ENCODE data around the gene CACNA2D3. TPM values are rescaled to one million over a fixed set of nuclear protein-coding genes. Genes with fewer than 3 reads are reported as not detected.

CACNA2D3 gene
- total RNA-seq, 3 donors from 2014 or later = not detected

DNA sequence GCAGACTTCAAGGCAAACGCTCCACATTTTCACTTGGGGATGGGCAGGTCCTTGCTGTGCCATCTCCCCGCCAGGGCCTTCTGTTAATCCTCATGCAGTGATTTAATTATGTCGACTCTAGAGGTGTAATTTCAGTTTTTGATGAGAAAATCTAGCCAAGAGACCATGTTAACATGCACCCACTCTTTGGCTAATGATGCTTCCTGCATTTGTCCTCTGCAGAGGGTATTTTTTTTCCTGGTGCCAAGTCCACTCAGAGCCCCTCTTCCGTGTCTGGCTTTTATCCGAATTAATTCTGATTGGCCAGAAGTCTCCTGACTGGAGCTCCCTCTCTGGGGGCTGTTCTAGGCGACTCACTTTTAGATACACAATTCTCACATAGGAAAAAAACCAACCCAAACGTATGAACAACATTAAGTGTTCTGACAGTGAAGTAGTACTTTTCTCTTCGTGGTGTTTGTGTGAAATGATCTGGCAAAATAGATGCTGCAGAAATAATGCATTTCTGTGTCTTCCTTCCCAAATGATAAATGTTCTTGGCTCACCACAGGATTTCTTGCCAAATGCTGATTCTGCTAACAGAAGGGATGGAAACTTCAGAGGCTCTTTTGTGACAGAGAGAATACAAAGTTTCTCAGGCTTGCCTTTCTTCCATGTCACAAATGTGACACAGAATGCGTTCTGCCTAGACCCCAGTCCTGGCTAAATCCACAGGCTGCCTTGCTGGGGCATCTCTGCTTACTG is 190.0 kb downstream of the CACNA2D3 start:
- no peaks in the 10 kb centered on the region for H3K4me1 Mint-ChIP-seq (ENCODE audit: low read depth)
- no peaks in the 10 kb centered on the region for H3K27me3 Mint-ChIP-seq (ENCODE audit: low read depth)
- DNase-seq = no peak
- no peak overlapping the region for H3K4me3 Mint-ChIP-seq
- H3K36me3 Mint-ChIP-seq (ENCODE audit: insufficient read depth) = no peaks in the 10 kb centered on the region
- ATAC-seq = no peak
- H3K9me3 Mint-ChIP-seq = no peaks in the 10 kb centered on the region

GRCh38 chr3:54313418-54313817 is 191.1 kb downstream of the CACNA2D3 start:
- no peaks in the 10 kb centered on the region for H3K9me3 Mint-ChIP-seq
- no peak for ATAC-seq
- H3K4me3 Mint-ChIP-seq = no peak overlapping the region
- H3K36me3 Mint-ChIP-seq (ENCODE audit: insufficient read depth) = no peaks in the 10 kb centered on the region
- no peaks in the 10 kb centered on the region for H3K27me3 Mint-ChIP-seq (ENCODE audit: low read depth)
- no peak for DNase-seq
- H3K4me1 Mint-ChIP-seq (ENCODE audit: low read depth) = no peaks in the 10 kb centered on the region

DNA sequence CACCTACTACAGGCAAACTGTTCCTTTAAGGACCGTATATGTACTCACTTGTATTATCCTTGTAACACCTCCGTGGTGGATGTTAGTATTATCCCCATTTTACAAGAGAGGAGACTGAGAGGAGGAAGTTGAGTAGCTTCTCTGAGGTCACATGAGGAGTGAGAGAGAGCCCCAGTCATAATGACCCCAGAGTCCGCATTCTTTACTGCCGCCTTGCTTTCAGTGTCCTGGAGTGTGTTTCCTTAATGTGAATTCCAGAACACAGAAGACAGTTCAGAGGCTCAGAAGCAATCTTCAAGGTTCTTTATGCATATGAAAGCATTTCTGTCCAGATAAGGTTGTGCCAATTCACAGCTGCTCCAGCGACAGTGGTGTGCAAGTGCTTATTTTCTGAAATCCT is 199.2 kb downstream of the CACNA2D3 start:
- Mint-ChIP-seq H3K4me1 (ENCODE audit: low read depth) (no peaks in the 10 kb centered on the region), H3K4me3 (no peak overlapping the region), H3K36me3 (ENCODE audit: insufficient read depth) (no peaks in the 10 kb centered on the region), H3K9me3 (peaks cover under 1% of the 10 kb centered on the region), H3K27me3 (ENCODE audit: low read depth) (no peaks in the 10 kb centered on the region)
- no peak for DNase-seq
- ATAC-seq = no peak

DNA sequence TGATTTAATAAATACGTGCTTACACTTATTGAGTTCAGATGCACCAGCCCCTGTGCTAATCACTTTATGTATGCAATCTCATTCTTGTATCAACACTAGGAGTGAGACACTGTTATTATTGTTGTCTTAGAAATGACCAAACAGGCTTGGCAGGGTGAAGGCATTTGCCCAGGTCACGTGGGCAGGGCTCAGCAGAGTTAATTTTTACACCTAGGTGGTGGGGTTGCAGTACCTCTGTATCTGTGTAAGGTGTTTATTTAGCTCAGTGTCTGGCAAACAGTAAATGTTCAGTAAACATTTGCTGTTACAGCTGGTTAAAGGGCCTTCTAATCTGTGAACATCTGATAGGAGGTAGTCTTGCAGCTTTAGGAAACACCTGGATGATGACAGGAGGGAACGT is 200.0 kb downstream of the CACNA2D3 start:
- ATAC-seq = no peak
- H3K27me3 Mint-ChIP-seq (ENCODE audit: low read depth) = no peaks in the 10 kb centered on the region

GRCh38 chr3:54324103-54324502 is 201.8 kb downstream of the CACNA2D3 start:
- Mint-ChIP-seq H3K4me1 (ENCODE audit: low read depth) (no peaks in the 10 kb centered on the region), H3K36me3 (ENCODE audit: insufficient read depth) (no peaks in the 10 kb centered on the region), H3K4me3 (no peak overlapping the region), H3K27me3 (ENCODE audit: low read depth) (no peaks in the 10 kb centered on the region), H3K9me3 (peaks cover 4% of the 10 kb centered on the region)
- DNase-seq (no peak), ATAC-seq (no peak)

More for the DNA sequence above, 200.0 kb downstream of the CACNA2D3 start:
- H3K36me3 Mint-ChIP-seq (ENCODE audit: insufficient read depth) = no peaks in the 10 kb centered on the region
- no peak for DNase-seq
- H3K9me3 Mint-ChIP-seq = peaks cover 4% of the 10 kb centered on the region
- no peak overlapping the region for H3K4me3 Mint-ChIP-seq
- no peaks in the 10 kb centered on the region for H3K4me1 Mint-ChIP-seq (ENCODE audit: low read depth)

- peaks cover 4% of the 10 kb centered on the region for H3K9me3 Mint-ChIP-seq
- no peaks in the 10 kb centered on the region for H3K4me1 Mint-ChIP-seq (ENCODE audit: low read depth)
- H3K27me3 Mint-ChIP-seq (ENCODE audit: low read depth) = no peaks in the 10 kb centered on the region
- no peak for DNase-seq
- no peak for ATAC-seq
- H3K36me3 Mint-ChIP-seq (ENCODE audit: insufficient read depth) = no peaks in the 10 kb centered on the region
- H3K4me3 Mint-ChIP-seq = no peak overlapping the region
These were observed 204.6 kb downstream of the CACNA2D3 start for GRCh38 chr3:54326951-54327350.

- Mint-ChIP-seq H3K4me1 (ENCODE audit: low read depth) (no peaks in the 10 kb centered on the region), H3K27me3 (ENCODE audit: low read depth) (peaks cover 5% of the 10 kb centered on the region), H3K4me3 (no peak overlapping the region), H3K9me3 (peaks cover 4% of the 10 kb centered on the region), H3K36me3 (ENCODE audit: insufficient read depth) (no peaks in the 10 kb centered on the region)
- ATAC-seq = no peak
- no peak for DNase-seq
These were observed 209.0 kb downstream of the CACNA2D3 start for GRCh38 chr3:54331341-54331740.

DNA sequence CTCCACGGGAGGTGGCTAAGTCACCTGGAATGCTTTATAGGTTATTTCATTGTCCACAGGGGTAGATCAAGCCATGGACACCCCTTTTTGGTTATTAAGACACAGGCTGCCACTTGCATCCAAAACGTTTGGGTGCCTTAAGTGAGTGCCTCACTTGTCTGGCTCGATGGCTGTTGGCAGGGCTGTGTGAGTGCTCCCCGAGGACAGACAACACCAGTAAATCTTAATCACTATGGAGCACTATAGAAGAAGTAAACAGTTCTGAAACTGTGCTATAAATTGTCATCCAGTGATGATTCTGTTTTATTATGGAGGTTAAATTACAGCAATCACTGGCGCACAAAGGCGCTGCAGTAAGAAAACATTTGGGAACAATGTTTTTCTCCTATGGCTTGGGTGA is 215.5 kb downstream of the CACNA2D3 start:
- Mint-ChIP-seq H3K4me3 (no peak overlapping the region), H3K36me3 (ENCODE audit: insufficient read depth) (no peaks in the 10 kb centered on the region), H3K9me3 (no peaks in the 10 kb centered on the region), H3K27me3 (ENCODE audit: low read depth) (peaks cover 4% of the 10 kb centered on the region), H3K4me1 (ENCODE audit: low read depth) (no peaks in the 10 kb centered on the region)
- ATAC-seq = no peak
- no peak for DNase-seq

DNA sequence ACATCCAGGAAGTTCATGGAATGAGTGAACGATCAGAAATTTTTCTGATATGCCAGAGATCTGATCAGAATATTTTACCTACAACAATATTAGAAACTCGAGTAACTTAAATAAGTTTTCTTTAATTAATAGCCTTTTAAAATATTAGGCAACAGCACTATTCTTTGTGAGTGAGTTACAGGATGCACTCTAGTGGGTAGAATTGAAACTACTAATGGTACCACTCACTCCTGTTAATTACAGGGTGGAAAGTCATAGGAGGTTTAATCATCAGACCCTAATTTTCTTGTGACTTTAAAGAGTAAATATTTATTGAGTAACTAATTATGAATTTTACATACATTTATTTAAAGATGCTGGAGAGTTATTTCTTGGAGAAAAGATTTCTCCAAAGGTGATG is 217.3 kb downstream of the CACNA2D3 start:
- no peaks in the 10 kb centered on the region for H3K36me3 Mint-ChIP-seq (ENCODE audit: insufficient read depth)
- ATAC-seq (no peak), DNase-seq (no peak)
- no peaks in the 10 kb centered on the region for H3K4me1 Mint-ChIP-seq (ENCODE audit: low read depth)
- H3K9me3 Mint-ChIP-seq = no peaks in the 10 kb centered on the region
- peaks cover 7% of the 10 kb centered on the region for H3K27me3 Mint-ChIP-seq (ENCODE audit: low read depth)
- H3K4me3 Mint-ChIP-seq = no peak overlapping the region

GRCh38 chr3:54341811-54342210 is 219.5 kb downstream of the CACNA2D3 start:
- Mint-ChIP-seq H3K9me3 (no peaks in the 10 kb centered on the region), H3K4me3 (no peak overlapping the region), H3K36me3 (ENCODE audit: insufficient read depth) (no peaks in the 10 kb centered on the region), H3K27me3 (ENCODE audit: low read depth) (peaks cover 5% of the 10 kb centered on the region), H3K4me1 (ENCODE audit: low read depth) (no peaks in the 10 kb centered on the region)
- ATAC-seq (no peak), DNase-seq (no peak)

- DNase-seq = no peak
- Mint-ChIP-seq H3K36me3 (ENCODE audit: insufficient read depth) (no peaks in the 10 kb centered on the region), H3K27me3 (ENCODE audit: low read depth) (peaks cover 5% of the 10 kb centered on the region), H3K9me3 (no peaks in the 10 kb centered on the region), H3K4me1 (ENCODE audit: low read depth) (no peaks in the 10 kb centered on the region), H3K4me3 (no peak overlapping the region)
- no peak for ATAC-seq
These were observed 220.3 kb downstream of the CACNA2D3 start for GRCh38 chr3:54342676-54343075.

DNA sequence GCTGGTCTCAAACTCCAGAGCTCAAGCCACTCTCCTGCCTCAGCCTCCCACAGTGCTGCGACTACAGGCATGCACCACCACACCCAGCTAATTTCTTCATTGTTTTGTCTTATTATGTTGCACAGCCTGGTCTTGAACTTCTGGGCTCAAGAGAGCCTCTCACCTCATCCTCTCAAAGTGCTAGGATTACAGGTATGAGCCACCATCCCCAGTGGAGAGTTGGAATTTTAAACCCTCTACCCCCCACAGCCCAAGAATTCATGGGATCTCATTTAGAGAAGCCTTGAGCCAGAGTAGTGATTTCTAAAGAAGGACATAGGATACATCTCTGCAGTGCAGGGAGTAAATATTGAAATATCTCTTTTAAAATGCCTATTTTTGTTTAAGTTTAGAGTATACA is 221.1 kb downstream of the CACNA2D3 start:
- DNase-seq (no peak), ATAC-seq (no peak)
- Mint-ChIP-seq H3K4me3 (no peak overlapping the region), H3K36me3 (ENCODE audit: insufficient read depth) (no peaks in the 10 kb centered on the region), H3K4me1 (ENCODE audit: low read depth) (no peaks in the 10 kb centered on the region), H3K27me3 (ENCODE audit: low read depth) (peaks cover 5% of the 10 kb centered on the region), H3K9me3 (no peaks in the 10 kb centered on the region)

DNA sequence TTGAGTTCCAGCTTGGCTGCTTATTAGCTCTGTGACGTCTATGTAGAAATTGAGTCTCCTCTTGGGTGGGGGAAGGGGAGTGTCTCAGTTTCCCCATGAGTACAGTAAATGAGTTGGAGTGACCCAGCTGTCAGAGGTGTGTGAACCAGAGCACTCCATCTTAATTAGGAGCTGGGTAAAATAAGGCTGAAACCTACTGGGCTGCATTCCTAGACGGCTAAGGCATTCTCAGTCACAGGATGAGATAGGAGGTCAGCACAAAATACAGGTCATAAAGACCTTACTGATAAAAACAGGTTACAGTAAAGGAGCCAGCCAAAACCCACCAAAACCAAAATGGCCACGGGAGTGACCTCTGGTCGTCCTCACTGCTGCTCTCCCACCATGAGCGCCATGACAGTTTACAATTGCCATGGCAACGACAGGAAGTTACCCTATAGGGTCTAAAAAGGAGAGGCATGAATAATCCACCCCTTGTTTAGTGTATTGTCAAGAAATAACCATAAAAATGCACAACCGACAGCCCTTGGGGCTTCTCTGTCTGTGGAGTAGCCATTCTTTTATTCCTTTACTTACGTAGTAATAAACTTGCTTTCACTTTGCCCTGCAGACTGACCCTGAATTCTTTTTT is 222.4 kb downstream of the CACNA2D3 start:
- Mint-ChIP-seq H3K4me1 (ENCODE audit: low read depth) (no peaks in the 10 kb centered on the region), H3K27me3 (ENCODE audit: low read depth) (peaks cover 5% of the 10 kb centered on the region), H3K9me3 (no peaks in the 10 kb centered on the region), H3K4me3 (no peak overlapping the region), H3K36me3 (ENCODE audit: insufficient read depth) (no peaks in the 10 kb centered on the region)
- DNase-seq = no peak
- ATAC-seq = no peak

- Mint-ChIP-seq H3K4me1 (ENCODE audit: low read depth) (no peaks in the 10 kb centered on the region), H3K9me3 (no peaks in the 10 kb centered on the region), H3K27me3 (ENCODE audit: low read depth) (peaks cover 3% of the 10 kb centered on the region), H3K4me3 (no peak overlapping the region), H3K36me3 (ENCODE audit: insufficient read depth) (no peaks in the 10 kb centered on the region)
- DNase-seq = no peak
- no peak for ATAC-seq
These were observed 223.6 kb downstream of the CACNA2D3 start for GRCh38 chr3:54345847-54346375.

DNA sequence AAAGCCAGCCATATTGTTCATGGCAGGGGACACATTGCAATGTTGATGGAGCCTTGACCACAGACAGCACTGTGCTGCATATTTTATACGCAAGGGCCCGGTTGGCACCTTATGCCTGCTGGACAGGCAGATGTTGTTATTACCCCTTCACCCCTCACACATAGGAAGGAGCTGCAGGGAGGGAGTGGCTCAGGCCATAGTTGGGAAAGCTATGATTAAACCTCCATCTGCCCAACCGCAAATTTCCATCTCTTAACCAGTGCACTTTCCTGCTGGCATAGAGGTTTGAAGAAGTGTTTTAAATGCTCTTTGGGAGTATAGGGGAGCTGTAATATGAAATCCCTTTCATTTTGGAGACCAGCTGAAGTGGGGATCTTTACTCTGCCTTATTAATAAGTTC is 224.7 kb downstream of the CACNA2D3 start:
- DNase-seq (no peak), ATAC-seq (no peak)
- Mint-ChIP-seq H3K4me3 (no peak overlapping the region), H3K27me3 (ENCODE audit: low read depth) (peaks cover 3% of the 10 kb centered on the region), H3K4me1 (ENCODE audit: low read depth) (no peaks in the 10 kb centered on the region), H3K36me3 (ENCODE audit: insufficient read depth) (no peaks in the 10 kb centered on the region), H3K9me3 (no peaks in the 10 kb centered on the region)

Measured in activated T-cell treated with anti-CD3 and anti-CD28 coated beads, Interleukin-2, amount 50 U/mL, for 4 hours (primary cell).